Right lobe of liver (tissue), 6 donors: ENCODE measurements around the gene RTN4IP1. TPM values are rescaled to one million over a fixed set of nuclear protein-coding genes. Genes with fewer than 3 reads are reported as not detected.

ENCODE experiments used
- ATAC-seq, 4 donors: fragments of 200-7000 bp; cut with Tn5 transposase; one replicate each; pipeline ENCODE4 v1.9.1; 2020; ENCODE audit warnings: mild to moderate bottlenecking in 4 of 4, moderate library complexity in 4 of 4
- DNase-seq, 3 donors: peaks; one replicate each; pipeline ENCODE4 v3.0.0-alpha.2; 2020
- H3K27ac ChIP-seq, 3 donors: fragments of 200-600 bp; one replicate each; pipeline ENCODE4 v1.8.0; 2022
- H3K27me3 ChIP-seq, 2 donors: fragments of 200-600 bp; one replicate each; pipeline ENCODE4 v1.8.0; 2022
- H3K36me3 ChIP-seq, 4 donors: fragments of 200-600 bp; sonication (generic) in 1 of 4; one replicate each; pipeline versions ENCODE4 v1.5.1 to v1.8.0; 2017 to 2022; ENCODE audit warnings: control low read depth in 1 of 4
- H3K4me1 ChIP-seq, 4 donors: fragments of 200-600 bp; sonication (generic) in 1 of 4; one replicate each; pipeline versions ENCODE4 v1.5.1 to v1.8.0; 2017 to 2022; ENCODE audit warnings: control low read depth in 1 of 4
- H3K4me3 ChIP-seq, 3 donors: fragments of 200-600 bp; one replicate each; pipeline ENCODE4 v1.8.0; 2022
- H3K9me3 ChIP-seq, 4 donors: fragments of 200-600 bp; sonication (generic) in 1 of 4; one replicate each; pipeline versions ENCODE4 v1.5.1 to v1.8.0; 2017 to 2022; ENCODE audit warnings: control low read depth in 1 of 4
- POLR2A ChIP-seq: fragments of 450-650 bp; IDR thresholded peaks from one replicate; pipeline ENCODE4 v1.6.1; 2017; ENCODE audit warnings: antibody characterized with exemption, mild to moderate bottlenecking
- WGBS: methylation state at CpG from one replicate; pipeline ENCODE4 v1.1.6; 2018; ENCODE audit warnings: low coverage, low lambda C conversion rate; ENCODE audit not compliant: insufficient coverage; ENCODE audit errors: missing lambda C conversion rate; 5-methylcytosine and 5-hydroxymethylcytosine counted together
- intact Hi-C, 2 donors: fragments of 100-400 bp; cut with DNase I; formaldehyde crosslinking; loops; one replicate each; pipeline versions ENCODE4 v1.11.2 to v1.14.1; 2022
- total RNA-seq, 6 experiments: library from RNA; depleted of rRNA in 2 of 6; stranded (reverse); fragments of >200 nt in 2 of 6; fragmentation: NEBNext Ultra II Directional in 3 of 6; extraction: Animal tissue kit (Norgen Biotek cat#: 25700) in 3 of 6; gene quantifications; one replicate each; pipeline versions ENCODE4 v1.1.0 to v1.2.4, GENCODE V29; 2016 to 2023
- TF ChIP-seq, protein P1 (sequence below), 4 donors: fragments of 200-600 bp in 3 of 4; fragments of 450-650 bp in 1 of 4; IDR thresholded peaks; one replicate each; pipeline versions ENCODE4 v1.5.1 to v1.8.0; 2016 to 2022; ENCODE audit warnings: antibody characterized with exemption in 4 of 4, mild to moderate bottlenecking in 2 of 4
- donor health status: DM: no; HTN: yes; CAD: no.
- donor health status: DM: no; HTN: no; CAD: no.
- donor health status: DM: no; HTN: no; CAD: no.
- donor health status: DM: no; HTN: yes; CAD: no.
- donor health status: DM: no; HTN: yes; CAD: no.

Gene RTN4IP1
- total RNA-seq, 6 experiments from 2014 or later: 4.0 to 6.3 (median 4.9) TPM

GRCh38 chr6:106626485-106626884, 2.8 kb downstream of the RTN4IP1 start:
- 48% methylated on average over 2 of the region's 2 CpGs for WGBS

GRCh38 chr6:106623039-106623438, 6.3 kb downstream of the RTN4IP1 start:
- Histone ChIP-seq H3K4me3 (no peak overlapping the region), H3K9me3 (no peaks in the 10 kb centered on the region), H3K27me3 (no peaks in the 10 kb centered on the region), H3K36me3 (no peaks in the 10 kb centered on the region), H3K4me1 (no peaks in the 10 kb centered on the region), H3K27ac (no peak overlapping the region)
- ATAC-seq (no peak), DNase-seq (no peak)
- TF ChIP-seq POLR2A: no peak
- TF ChIP-seq, protein P1, sequence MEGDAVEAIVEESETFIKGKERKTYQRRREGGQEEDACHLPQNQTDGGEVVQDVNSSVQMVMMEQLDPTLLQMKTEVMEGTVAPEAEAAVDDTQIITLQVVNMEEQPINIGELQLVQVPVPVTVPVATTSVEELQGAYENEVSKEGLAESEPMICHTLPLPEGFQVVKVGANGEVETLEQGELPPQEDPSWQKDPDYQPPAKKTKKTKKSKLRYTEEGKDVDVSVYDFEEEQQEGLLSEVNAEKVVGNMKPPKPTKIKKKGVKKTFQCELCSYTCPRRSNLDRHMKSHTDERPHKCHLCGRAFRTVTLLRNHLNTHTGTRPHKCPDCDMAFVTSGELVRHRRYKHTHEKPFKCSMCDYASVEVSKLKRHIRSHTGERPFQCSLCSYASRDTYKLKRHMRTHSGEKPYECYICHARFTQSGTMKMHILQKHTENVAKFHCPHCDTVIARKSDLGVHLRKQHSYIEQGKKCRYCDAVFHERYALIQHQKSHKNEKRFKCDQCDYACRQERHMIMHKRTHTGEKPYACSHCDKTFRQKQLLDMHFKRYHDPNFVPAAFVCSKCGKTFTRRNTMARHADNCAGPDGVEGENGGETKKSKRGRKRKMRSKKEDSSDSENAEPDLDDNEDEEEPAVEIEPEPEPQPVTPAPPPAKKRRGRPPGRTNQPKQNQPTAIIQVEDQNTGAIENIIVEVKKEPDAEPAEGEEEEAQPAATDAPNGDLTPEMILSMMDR (IDR thresholded peaks at IDR 0.05): no peak
- 75% methylated on average over 1 of the region's 1 CpG for WGBS
- intact Hi-C loops: no loop called here

More at GRCh38 chr6:106626485-106626884, 2.8 kb downstream of the RTN4IP1 start:
- H3K4me3 ChIP-seq: no peak overlapping the region
- H3K27me3 ChIP-seq: no peaks in the 10 kb centered on the region
- TF ChIP-seq, protein P1 (IDR thresholded peaks at IDR 0.05): no peak
- no peak for TF ChIP-seq POLR2A
- H3K4me1 ChIP-seq: peaks cover 0 to 14% (median 3%) of the 10 kb centered on the region in 4 donors
- no peaks in the 10 kb centered on the region for H3K9me3 ChIP-seq
- DNase-seq (no peak), ATAC-seq (no peak)
- intact Hi-C loops: no loop called here
- no peaks in the 10 kb centered on the region for H3K36me3 ChIP-seq
- H3K27ac ChIP-seq: no peak overlapping the region

DNA sequence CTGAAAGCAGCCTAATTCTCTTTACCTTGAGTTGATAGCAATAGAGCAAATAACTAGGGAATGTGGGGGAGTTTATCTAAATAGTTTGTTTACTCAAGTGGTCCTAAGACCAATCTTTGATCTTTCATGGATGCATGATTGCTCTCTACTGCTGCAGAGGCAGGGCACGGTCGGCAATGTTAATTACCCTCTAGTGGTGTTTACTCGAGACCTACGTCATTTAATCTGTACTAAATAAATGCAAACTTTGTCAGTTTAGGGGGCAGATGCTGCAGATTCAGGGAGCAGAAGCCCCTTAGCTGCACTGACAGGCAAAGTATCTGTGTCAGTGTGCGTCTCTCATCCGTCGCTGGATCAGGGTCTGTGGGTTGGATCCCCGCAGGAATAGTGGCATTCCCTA, 6.9 kb downstream of the RTN4IP1 start:
- H3K9me3 ChIP-seq: no peaks in the 10 kb centered on the region
- H3K4me1 ChIP-seq: no peaks in the 10 kb centered on the region
- ATAC-seq (no peak), DNase-seq (no peak)
- intact Hi-C loops: no loop called here
- H3K27me3 ChIP-seq: no peaks in the 10 kb centered on the region
- no peak overlapping the region for H3K27ac ChIP-seq
- 90% methylated on average over 4 of the region's 8 CpGs for WGBS
- TF ChIP-seq, protein P1 (IDR thresholded peaks at IDR 0.05): no peak
- no peak for TF ChIP-seq POLR2A
- no peak overlapping the region for H3K4me3 ChIP-seq
- H3K36me3 ChIP-seq: no peaks in the 10 kb centered on the region

GRCh38 chr6:106620931-106621672, 8.2 kb downstream of the RTN4IP1 start:
- intact Hi-C loops: no loop called here
- Histone ChIP-seq H3K4me3 (no peak overlapping the region), H3K36me3 (no peaks in the 10 kb centered on the region), H3K27ac (no peak overlapping the region), H3K27me3 (no peaks in the 10 kb centered on the region), H3K4me1 (no peaks in the 10 kb centered on the region), H3K9me3 (no peaks in the 10 kb centered on the region)
- ATAC-seq (no peak), DNase-seq (no peak)
- TF ChIP-seq, protein P1 (IDR thresholded peaks at IDR 0.05): no peak
- TF ChIP-seq POLR2A: no peak
- 66% methylated on average over 3 of the region's 3 CpGs for WGBS
